ENCODE results near the gene EEF1AKMT4.

The EEF1AKMT4 gene

GRCh38 chr3:184299488-184300377, 50.3 kb downstream of the EEF1AKMT4 start:
- no peak for DNase-seq (ENCODE audit: low read depth)
- H3K4me3 ChIP-seq (ENCODE audit: low read length) = peak overlapping the region; percentile 98
- no peak for TF ChIP-seq CTCF (conservative IDR thresholded peaks at IDR 0.05; ENCODE audit: low read depth, low read length)

GRCh38 chr3:184300378-184300720, 50.9 kb downstream of the EEF1AKMT4 start:
- DNase-seq (ENCODE audit: low read depth) = no peak
- no peak for TF ChIP-seq CTCF (conservative IDR thresholded peaks at IDR 0.05; ENCODE audit: low read depth, low read length)
- peak overlapping the region; percentile 98 for H3K4me3 ChIP-seq (ENCODE audit: low read length)

- TF ChIP-seq CTCF (conservative IDR thresholded peaks at IDR 0.05; ENCODE audit: low read depth, low read length) = peak; percentile 60
- DNase-seq (ENCODE audit: low read depth) = no peak
- no peak overlapping the region for H3K4me3 ChIP-seq (ENCODE audit: low read length)
Observed at GRCh38 chr3:184305577-184305976, 56.1 kb downstream of the EEF1AKMT4 start.

- no peak overlapping the region for H3K4me3 ChIP-seq (ENCODE audit: low read length)
Observed at GRCh38 chr3:184306341-184306972, 57.0 kb downstream of the EEF1AKMT4 start.

GRCh38 chr3:184307915-184308314, 58.4 kb downstream of the EEF1AKMT4 start:
- no peak for TF ChIP-seq CTCF (conservative IDR thresholded peaks at IDR 0.05; ENCODE audit: low read depth, low read length)

More at GRCh38 chr3:184306341-184306972, 57.0 kb downstream of the EEF1AKMT4 start:
- DNase-seq (ENCODE audit: low read depth) = no peak
- no peak for TF ChIP-seq CTCF (conservative IDR thresholded peaks at IDR 0.05; ENCODE audit: low read depth, low read length)

More at GRCh38 chr3:184307915-184308314, 58.4 kb downstream of the EEF1AKMT4 start:
- no peak overlapping the region for H3K4me3 ChIP-seq (ENCODE audit: low read length)
- DNase-seq (ENCODE audit: low read depth) = no peak
